Caco-2 (cell line): ENCODE measurements around the gene SHISAL2A. TPM values are rescaled to one million over a fixed set of nuclear protein-coding genes. Genes with fewer than 3 reads are reported as not detected.
A peak's percentile ranks its signal among the peaks of the same experiment; 100 is the strongest.

ENCODE experiments used
- BruUV-seq: library from RNA; stranded (reverse); fragments of 400-500 nt; replicated peaks from 2 replicates; lab custom pipeline; 2021; lab: Mats Ljungman, UMichigan
- CTCF ChIA-PET: fragments of 300-600 bp; sonication (Branson Sonifier 250); formaldehyde crosslinking; loops from one replicate; lab custom pipeline; 2022; ENCODE audit warnings: antibody characterized with exemption; lab: Charles Lee
- POLR2A ChIA-PET: fragments of 300-600 bp; sonication (Branson Sonifier 250); formaldehyde crosslinking; loops from one replicate; lab custom pipeline; 2022; ENCODE audit warnings: antibody characterized with exemption; lab: Charles Lee
- DNase-seq, 2 experiments: peaks; one replicate each; pipeline versions ENCODE4 v3.0.0 to v3.0.0-alpha.2; 2020 to 2022
- H3K27me3 ChIP-seq: replicated peaks from 2 replicates; pipeline ENCODE4 v1.6.0; 2011; ENCODE audit warnings: low read length; ENCODE audit not compliant: control insufficient read depth, insufficient read depth
- H3K36me3 ChIP-seq: 2 replicates; pipeline ENCODE4 v1.5.1; 2011; ENCODE audit warnings: low read length; ENCODE audit not compliant: control insufficient read depth, insufficient read depth
- H3K4me1 ChIP-seq: fragments of 250-450 bp; sonication (Bioruptor Pico); 2 replicates; pipeline ENCODE4 v1.5.1; 2020; ENCODE audit warnings: mild to moderate bottlenecking
- H3K4me3 ChIP-seq: 2 replicates; pipeline ENCODE4 v1.5.1; 2011; ENCODE audit warnings: low read depth, mild to moderate bottlenecking, control low read depth, low read length
- H3K9me3 ChIP-seq: fragments of 250-450 bp; sonication (Bioruptor Pico); 2 replicates; pipeline ENCODE4 v1.5.1; 2020; ENCODE audit warnings: mild to moderate bottlenecking, moderate library complexity
- H3K27ac Mint-ChIP-seq: one replicate; pipeline ENCODE4 v1.8.0; 2022; ENCODE audit warnings: mixed read lengths; ENCODE audit not compliant: unreplicated experiment
- H3K27me3 Mint-ChIP-seq: one replicate; pipeline ENCODE4 v1.8.0; 2022; ENCODE audit warnings: mixed read lengths; ENCODE audit not compliant: insufficient read depth, unreplicated experiment
- H3K36me3 Mint-ChIP-seq: one replicate; pipeline ENCODE4 v1.8.0; 2022; ENCODE audit warnings: mild to moderate bottlenecking, mixed read lengths; ENCODE audit not compliant: insufficient read depth, unreplicated experiment
- H3K4me1 Mint-ChIP-seq: one replicate; pipeline ENCODE4 v1.8.0; 2022; ENCODE audit warnings: low read depth, mixed read lengths; ENCODE audit not compliant: unreplicated experiment
- H3K4me3 Mint-ChIP-seq: one replicate; pipeline ENCODE4 v1.8.0; 2022; ENCODE audit warnings: mild to moderate bottlenecking, moderate library complexity, mixed read lengths; ENCODE audit not compliant: unreplicated experiment
- H3K9me3 Mint-ChIP-seq: one replicate; pipeline ENCODE4 v1.8.0; 2022; ENCODE audit warnings: mixed read lengths; ENCODE audit not compliant: unreplicated experiment
- CTCF ChIP-seq, 2 experiments: fragments of 200-600 bp in 1 of 2; IDR thresholded peaks; 1 replicate in 1 of 2; 2 replicates in 1 of 2; pipeline versions ENCODE4 v1.5.1 to v1.8.0; 2011 to 2022; ENCODE audit warnings: antibody characterized with exemption in 1 of 2, control low read depth in 1 of 2, inconsistent platforms in 1 of 2, low read depth in 1 of 2, low read length in 1 of 2, mild to moderate bottlenecking in 1 of 2, moderate library complexity in 1 of 2; ENCODE audit not compliant: insufficient read depth in 1 of 2, severe bottlenecking in 1 of 2, unreplicated experiment in 1 of 2
- intact Hi-C: fragments of 100-400 bp; cut with micrococcal nuclease; formaldehyde crosslinking; loops from one replicate; pipeline ENCODE4 v1.10.0; 2022; ENCODE audit not compliant: unreplicated experiment
- total RNA-seq: library from RNA; stranded (reverse); gene quantifications from 2 replicates; pipeline ENCODE4 v1.2.3, GENCODE V29; 2022

Gene SHISAL2A
- total RNA-seq, 1 experiment from 2014 or later, result 3.7 TPM

- no peak for DNase-seq
- H3K4me3 Mint-ChIP-seq, result no peak overlapping the region
- H3K4me3 ChIP-seq, result no peak overlapping the region
- H3K27me3 Mint-ChIP-seq, result no peaks in the 10 kb centered on the region
- peaks cover 8% of the 10 kb centered on the region for H3K4me1 Mint-ChIP-seq
- no peaks in the 10 kb centered on the region for H3K36me3 ChIP-seq
- H3K36me3 Mint-ChIP-seq, result peaks cover 5% of the 10 kb centered on the region
- TF ChIP-seq CTCF (IDR thresholded peaks at IDR 0.05; ENCODE audit: insufficient read depth in 1 of 2, low read depth in 1 of 2, low read length in 1 of 2, severe bottlenecking in 1 of 2, unreplicated experiment in 1 of 2), result no peak
- BruUV-seq, result no TSS peak
- intact Hi-C loops, result no loop called here
- no peak overlapping the region for H3K27ac Mint-ChIP-seq
- no peaks in the 10 kb centered on the region for H3K9me3 Mint-ChIP-seq
- POLR2A ChIA-PET, result interaction anchor here (0.5 kb wide), 1 partner anchor 76 kb away, joined by 3 read pairs; the partner anchor contains the start of gene TUT4
- H3K27me3 ChIP-seq, result no peaks in the 10 kb centered on the region
- 0 out of 2 replicates have a peak, but pooled peaks cover 7% of the 10 kb centered on the region for H3K4me1 ChIP-seq
- no peaks in the 10 kb centered on the region for H3K9me3 ChIP-seq
- CTCF ChIA-PET, result no interaction called here
These were observed 3.7 kb upstream of the SHISAL2A start for GRCh38 chr1:52629325-52629643.

- H3K4me1 ChIP-seq, result 0 out of 2 replicates have a peak, but pooled peaks cover 7% of the 10 kb centered on the region
- Mint-ChIP-seq H3K4me1 (peaks cover 8% of the 10 kb centered on the region), H3K36me3 (peaks cover 5% of the 10 kb centered on the region), H3K27me3 (no peaks in the 10 kb centered on the region), H3K9me3 (no peaks in the 10 kb centered on the region), H3K4me3 (no peak overlapping the region), H3K27ac (no peak overlapping the region)
- BruUV-seq, result no TSS peak
- no peak for TF ChIP-seq CTCF (IDR thresholded peaks at IDR 0.05; ENCODE audit: insufficient read depth in 1 of 2, low read depth in 1 of 2, low read length in 1 of 2, severe bottlenecking in 1 of 2, unreplicated experiment in 1 of 2)
- H3K36me3 ChIP-seq, result no peaks in the 10 kb centered on the region
- H3K4me3 ChIP-seq, result no peak overlapping the region
- H3K27me3 ChIP-seq, result no peaks in the 10 kb centered on the region
- ChIA-PET POLR2A (interaction anchor here (0.5 kb wide), 1 partner anchor 77 kb away, joined by 3 read pairs; the partner anchor contains the start of gene TUT4), CTCF (no interaction called here)
- DNase-seq, result no peak
- no peaks in the 10 kb centered on the region for H3K9me3 ChIP-seq
- intact Hi-C loops, result no loop called here
These were observed 3.3 kb upstream of the SHISAL2A start for GRCh38 chr1:52629667-52630066.

GRCh38 chr1:52631759-52632331, 1.1 kb upstream of the SHISAL2A start:
- no peak for TF ChIP-seq CTCF (IDR thresholded peaks at IDR 0.05; ENCODE audit: insufficient read depth in 1 of 2, low read depth in 1 of 2, low read length in 1 of 2, severe bottlenecking in 1 of 2, unreplicated experiment in 1 of 2)
- ChIA-PET POLR2A (interaction anchor here (1.6 kb wide), 1 partner anchor 79 kb away, joined by 5 read pairs; the partner anchor contains the start of gene TUT4), CTCF (no interaction called here)
- BruUV-seq, result no TSS peak
- no peak for DNase-seq
- Histone ChIP-seq H3K36me3 (no peaks in the 10 kb centered on the region), H3K27me3 (no peaks in the 10 kb centered on the region), H3K9me3 (no peaks in the 10 kb centered on the region; the same call in 1 of the 2 replicates), H3K4me3 (peak overlapping the region; percentile 60), H3K4me1 (peaks cover 14% of the 10 kb centered on the region)
- peaks cover 5% of the 10 kb centered on the region for H3K36me3 Mint-ChIP-seq
- intact Hi-C loops, result loop anchor here (2.0 kb wide), 1 partner anchor 79 kb away; the partner anchor contains the start of gene TUT4
- H3K9me3 Mint-ChIP-seq, result no peaks in the 10 kb centered on the region
- peak overlapping the region; percentile 81 for H3K4me3 Mint-ChIP-seq
- no peaks in the 10 kb centered on the region for H3K27me3 Mint-ChIP-seq
- H3K27ac Mint-ChIP-seq, result peak overlapping the region; percentile 60
- H3K4me1 Mint-ChIP-seq, result peaks cover 8% of the 10 kb centered on the region
